ENCODE results near the gene STX12. TPM values are rescaled to one million over a fixed set of nuclear protein-coding genes. Genes with fewer than 3 reads are reported as not detected.

Gene STX12
- total RNA-seq, 1 experiment from 2014 or later, result 9.9 TPM

GRCh38 chr1:27872802-27873551, 100.0 kb downstream of the STX12 start:
- H3K4me3 Mint-ChIP-seq, result peak overlapping the region; percentile 76 to 86
- H3K27ac Mint-ChIP-seq, result peak overlapping the region in 1 of 3 experiments; percentile 66; a peak in 1 of 7 replicates
- peaks cover 6% of the 10 kb centered on the region for H3K23me2 ChIP-seq (ENCODE audit: insufficient read length, low read depth, low read length, poor library complexity, severe bottlenecking)
- H4K91ac ChIP-seq (ENCODE audit: insufficient read length, low read depth, low read length), result no peak overlapping the region
- H2BK20ac ChIP-seq (ENCODE audit: low read depth, low read length, poor library complexity, severe bottlenecking), result no peak overlapping the region
- no peak overlapping the region for H4K5ac ChIP-seq (ENCODE audit: insufficient read length, low read depth, low read length)
- no peak overlapping the region for H3K18ac ChIP-seq (ENCODE audit: insufficient read length, low read depth, low read length)
- no peak overlapping the region for H3K23ac ChIP-seq (ENCODE audit: insufficient read length, low read depth, low read length)
- H4K20me1 ChIP-seq (ENCODE audit: control insufficient read depth, insufficient read depth, insufficient read length), result peaks cover 2% of the 10 kb centered on the region
- no peak overlapping the region for H4K8ac ChIP-seq (replicated peaks; ENCODE audit: insufficient read length, low read depth, low read length)
- peak overlapping the region; percentile 57 for H3K4me2 ChIP-seq (ENCODE audit: insufficient read depth, insufficient read length, low read length)
- H3K56ac ChIP-seq (ENCODE audit: insufficient read length, low read depth, low read length), result no peak overlapping the region
- H2BK5ac ChIP-seq (ENCODE audit: insufficient read length, low read length), result no peak overlapping the region
- DNase-seq, result peak; percentile 58
- no peak overlapping the region for H2BK12ac ChIP-seq (ENCODE audit: insufficient read length, low read depth, low read length)
- no peak overlapping the region for H3T11ph ChIP-seq (ENCODE audit: low read length)
- no peaks in the 10 kb centered on the region for H3K79me1 ChIP-seq (ENCODE audit: insufficient read depth, low read depth, low read length, poor library complexity, severe bottlenecking)
- no peaks in the 10 kb centered on the region; the same call in 1 of the 2 replicates for H3K27me3 Mint-ChIP-seq (ENCODE audit: low read depth)
- no peak overlapping the region for H2AK5ac ChIP-seq (ENCODE audit: insufficient read length, low read length)
- H3K27ac ChIP-seq (ENCODE audit: insufficient read length, low read depth, low read length), result no peak overlapping the region
- H3K4me1 Mint-ChIP-seq, result peaks cover 6 to 11% of the 10 kb centered on the region in 2 experiments
- H2BK120ac ChIP-seq (ENCODE audit: low read depth, low read length, poor library complexity, severe bottlenecking), result no peak overlapping the region
- no peaks in the 10 kb centered on the region for H3K27me3 ChIP-seq (ENCODE audit: insufficient read depth, low read length)
- peaks cover 0 to 9% (median 6%) of the 10 kb centered on the region in 3 experiments; a peak in 3 of 7 replicates for H3K36me3 Mint-ChIP-seq (ENCODE audit: insufficient read depth in 1 of 3, low read depth in 3 of 3)
- no peak for TF ChIP-seq CTCF (conservative IDR thresholded peaks at IDR 0.05)
- no peak overlapping the region for H3K4ac ChIP-seq (ENCODE audit: low read depth, low read length)
- H2AFZ ChIP-seq (ENCODE audit: low read length), result no peak overlapping the region
- no peaks in the 10 kb centered on the region; a peak in 1 of 5 replicates for H3K9me3 Mint-ChIP-seq
- no peaks in the 10 kb centered on the region; the same call in 1 of the 2 replicates for H3K4me1 ChIP-seq (ENCODE audit: insufficient read depth, low read length)
- H3K79me2 ChIP-seq (ENCODE audit: insufficient read depth, low read length), result no peaks in the 10 kb centered on the region
- WGBS (ENCODE audit: extremely low coverage, insufficient read length, low lambda C conversion rate), result no CpG with 5 or more reads among the region's 38 CpGs
- H3K9ac ChIP-seq (ENCODE audit: extremely low read depth, insufficient read length, low read length), result peak overlapping the region; percentile 35
- H3K9me3 ChIP-seq (ENCODE audit: control insufficient read depth, low read depth, low read length), result no peaks in the 10 kb centered on the region
- H2BK15ac ChIP-seq (ENCODE audit: low read depth, low read length), result no peak overlapping the region
- H3K14ac ChIP-seq (ENCODE audit: insufficient read depth, low read length), result no peak overlapping the region
